HCT116 (cell line): ENCODE results near the gene FGFBP2.

Source experiments
- FOSL1 ChIP-seq: IDR thresholded peaks from 2 replicates; pipeline ENCODE4 v1.6.1; 2012; ENCODE audit warnings: low read depth
- POLR2A ChIP-seq: IDR thresholded peaks from 2 replicates; pipeline ENCODE4 v1.7.0; 2011; ENCODE audit warnings: borderline replicate concordance; ENCODE audit not compliant: insufficient read depth, insufficient read length; ENCODE audit errors: extremely low read depth
- SRF ChIP-seq: IDR thresholded peaks from 2 replicates; pipeline ENCODE4 v1.6.1; 2012; ENCODE audit warnings: low read depth
- YY1 ChIP-seq: IDR thresholded peaks from 2 replicates; pipeline ENCODE4 v1.6.1; 2011; ENCODE audit warnings: low read length, low read depth, moderate library complexity, mild to moderate bottlenecking; ENCODE audit not compliant: insufficient replicate concordance; ENCODE audit errors: extremely low read depth
- TF ChIP-seq, protein P1 (sequence below), 3 experiments: fragments of 200-600 bp in 1 of 3; sonication (generic) in 1 of 3; IDR thresholded peaks in 2 of 3; conservative IDR thresholded peaks in 1 of 3; 2 replicates each; pipeline ENCODE4 v1.5.1; 2012 to 2017; ENCODE audit warnings: low read depth in 2 of 3, low read length in 2 of 3, antibody characterized with exemption in 1 of 3, borderline replicate concordance in 1 of 3, control low read depth in 1 of 3, mild to moderate bottlenecking in 1 of 3, mixed read lengths in 1 of 3, mixed run types in 1 of 3, moderate library complexity in 1 of 3; ENCODE audit not compliant: insufficient read depth in 1 of 3

DNA sequence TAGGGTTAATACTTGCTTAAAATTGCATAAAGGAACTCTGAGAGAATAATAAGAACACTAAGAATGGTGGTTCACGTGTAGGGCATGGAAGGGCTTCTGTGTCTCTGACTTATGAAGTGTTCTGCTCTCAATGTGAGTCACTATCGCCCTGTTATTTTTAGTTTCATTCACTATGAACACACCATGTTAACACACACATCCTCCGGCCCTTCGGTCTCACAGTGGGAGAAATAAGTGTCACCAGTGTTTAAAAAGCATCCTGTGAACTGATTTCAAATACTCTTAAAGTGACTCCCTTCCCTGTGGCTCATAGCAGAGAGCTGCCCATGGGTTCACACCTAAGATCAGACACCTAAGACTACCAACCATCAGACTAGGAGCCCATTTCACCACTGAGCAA, 33.8 kb upstream of the FGFBP2 start:
- TF ChIP-seq, protein P1, sequence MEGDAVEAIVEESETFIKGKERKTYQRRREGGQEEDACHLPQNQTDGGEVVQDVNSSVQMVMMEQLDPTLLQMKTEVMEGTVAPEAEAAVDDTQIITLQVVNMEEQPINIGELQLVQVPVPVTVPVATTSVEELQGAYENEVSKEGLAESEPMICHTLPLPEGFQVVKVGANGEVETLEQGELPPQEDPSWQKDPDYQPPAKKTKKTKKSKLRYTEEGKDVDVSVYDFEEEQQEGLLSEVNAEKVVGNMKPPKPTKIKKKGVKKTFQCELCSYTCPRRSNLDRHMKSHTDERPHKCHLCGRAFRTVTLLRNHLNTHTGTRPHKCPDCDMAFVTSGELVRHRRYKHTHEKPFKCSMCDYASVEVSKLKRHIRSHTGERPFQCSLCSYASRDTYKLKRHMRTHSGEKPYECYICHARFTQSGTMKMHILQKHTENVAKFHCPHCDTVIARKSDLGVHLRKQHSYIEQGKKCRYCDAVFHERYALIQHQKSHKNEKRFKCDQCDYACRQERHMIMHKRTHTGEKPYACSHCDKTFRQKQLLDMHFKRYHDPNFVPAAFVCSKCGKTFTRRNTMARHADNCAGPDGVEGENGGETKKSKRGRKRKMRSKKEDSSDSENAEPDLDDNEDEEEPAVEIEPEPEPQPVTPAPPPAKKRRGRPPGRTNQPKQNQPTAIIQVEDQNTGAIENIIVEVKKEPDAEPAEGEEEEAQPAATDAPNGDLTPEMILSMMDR (IDR thresholded peaks at IDR 0.05 in 2 of 3, conservative IDR thresholded peaks at IDR 0.05 in 1 of 3; ENCODE audit: borderline replicate concordance in 1 of 3, insufficient read depth in 1 of 3, low read depth in 2 of 3, low read length in 2 of 3): no peak
- TF ChIP-seq SRF (no peak), FOSL1 (no peak), YY1 (no peak), POLR2A (no peak)
